B cell (primary cell): Measurements from ENCODE around the gene ARV1. TPM values are rescaled to one million over a fixed set of nuclear protein-coding genes. Genes with fewer than 3 reads are reported as not detected.
"Not testable (repeated sequence)": the region's sequence is repeated elsewhere in the genome, so short reads cannot be mapped to it uniquely, and the experiment has no call there.

Experiments used
- ATAC-seq: fragments of 200-7000 bp; cut with Tn5 transposase; one replicate; pipeline ENCODE4 v1.10.0; 2021; ENCODE audit warnings: low read depth, mild to moderate bottlenecking, moderate number of reproducible peaks, moderate library complexity
- CTCF ChIA-PET: fragments of 350-600 bp; sonication (Branson Sonifier 250); formaldehyde crosslinking; loops from one replicate; lab custom pipeline; 2021; ENCODE audit warnings: antibody characterized with exemption, inconsistent platforms; lab: Charles Lee
- POLR2A ChIA-PET: fragments of 350-600 bp; sonication (Branson Sonifier 250); formaldehyde crosslinking; loops from one replicate; lab custom pipeline; 2021; ENCODE audit warnings: antibody characterized with exemption; lab: Charles Lee
- DNase-seq: peaks from one replicate; pipeline ENCODE4 v3.0.0; 2013
- H2AFZ ChIP-seq: 2 replicates; pipeline ENCODE4 v1.6.1; 2012; ENCODE audit warnings: mild to moderate bottlenecking, low read depth, low read length; ENCODE audit not compliant: insufficient read depth, poor library complexity, severe bottlenecking
- H3K27ac ChIP-seq, 2 donors: 1 replicate in 1 of 2; 2 replicates in 1 of 2; pipeline ENCODE4 v1.5.1; 2012 to 2013; ENCODE audit warnings: low read length in 2 of 2, mild to moderate bottlenecking in 2 of 2, moderate library complexity in 1 of 2
- H3K27me3 ChIP-seq, 4 experiments: fragments of 200-600 bp in 1 of 4; sonication (generic) in 1 of 4; replicated peaks in 1 of 4; 1 replicate in 2 of 4; 2 replicates in 2 of 4; pipeline versions ENCODE4 v1.6.1 to v1.7.0; 2013 to 2016; ENCODE audit warnings: low read length in 3 of 4, mild to moderate bottlenecking in 2 of 4, mixed read lengths in 1 of 4, moderate library complexity in 1 of 4; ENCODE audit not compliant: insufficient read depth in 4 of 4, control insufficient read depth in 3 of 4; ENCODE audit errors: control extremely low read depth in 1 of 4
- H3K36me3 ChIP-seq, 2 experiments: replicated peaks in 1 of 2; 1 replicate in 1 of 2; 2 replicates in 1 of 2; pipeline versions ENCODE4 v1.6.1 to v1.7.1; 2013; ENCODE audit warnings: low read length in 1 of 2; ENCODE audit not compliant: insufficient read depth in 2 of 2, control insufficient read depth in 1 of 2; ENCODE audit errors: control extremely low read depth in 1 of 2, extremely low read depth in 1 of 2
- H3K4me1 ChIP-seq, 2 donors: fragments of 200-600 bp in 1 of 2; sonication (generic) in 1 of 2; 1 replicate in 1 of 2; 2 replicates in 1 of 2; pipeline versions ENCODE4 v1.5.1 to v1.6.1; 2013 to 2017; ENCODE audit warnings: low read length in 2 of 2; ENCODE audit not compliant: control insufficient read depth in 2 of 2, insufficient read depth in 2 of 2
- H3K4me2 ChIP-seq: replicated peaks from 2 replicates; pipeline ENCODE3; 2012; ENCODE audit warnings: mild to moderate bottlenecking, low read depth, low read length; ENCODE audit not compliant: poor library complexity, severe bottlenecking
- H3K4me3 ChIP-seq, 5 experiments: fragments of 200-600 bp in 1 of 5; sonication (generic) in 1 of 5; 1 replicate in 3 of 5; 2 replicates in 2 of 5; pipeline versions ENCODE4 v1.5.1 to v1.7.0; 2011 to 2016; ENCODE audit warnings: low read length in 4 of 5, mild to moderate bottlenecking in 4 of 5, low read depth in 2 of 5, control low read depth in 1 of 5, moderate library complexity in 1 of 5; ENCODE audit not compliant: insufficient read depth in 1 of 5; ENCODE audit errors: control extremely low read depth in 1 of 5, extremely low read depth in 1 of 5
- H3K79me2 ChIP-seq: fragments of 200-600 bp; sonication (generic); one replicate; pipeline ENCODE4 v1.6.0; 2016; ENCODE audit warnings: low read length; ENCODE audit not compliant: control insufficient read depth, insufficient read depth
- H3K9ac ChIP-seq: fragments of 200-600 bp; sonication (generic); 2 replicates; pipeline ENCODE4 v1.6.1; 2017; ENCODE audit warnings: mild to moderate bottlenecking, low read length, moderate library complexity
- H3K9me3 ChIP-seq, 3 donors: one replicate each; pipeline versions ENCODE4 v1.6.1 to v1.7.1; 2013; ENCODE audit warnings: low read length in 2 of 3; ENCODE audit not compliant: control insufficient read depth in 2 of 3, insufficient read depth in 1 of 3; ENCODE audit errors: control extremely low read depth in 1 of 3
- H4K20me1 ChIP-seq: 2 replicates; pipeline ENCODE4 v1.6.0; 2012; ENCODE audit warnings: mild to moderate bottlenecking, low read length; ENCODE audit not compliant: insufficient read depth, control insufficient read depth, poor library complexity, severe bottlenecking
- H3K27ac Mint-ChIP-seq: one replicate; pipeline ENCODE4 v1.8.0; 2021; ENCODE audit warnings: mixed read lengths
- H3K27me3 Mint-ChIP-seq: one replicate; pipeline ENCODE4 v1.8.0; 2021; ENCODE audit warnings: mixed read lengths
- H3K4me1 Mint-ChIP-seq: one replicate; pipeline ENCODE4 v1.8.0; 2021; ENCODE audit warnings: mixed read lengths
- H3K4me3 Mint-ChIP-seq: one replicate; pipeline ENCODE4 v1.8.0; 2021; ENCODE audit warnings: mixed read lengths
- H3K9me3 Mint-ChIP-seq: one replicate; pipeline ENCODE4 v1.8.0; 2022; ENCODE audit warnings: mixed read lengths; ENCODE audit not compliant: insufficient read depth
- EZH2 ChIP-seq: IDR thresholded peaks from 2 replicates; pipeline ENCODE4 v1.6.1; 2012; ENCODE audit warnings: borderline replicate concordance, low read depth, mild to moderate bottlenecking, moderate library complexity, low read length; ENCODE audit not compliant: insufficient read depth, poor library complexity, severe bottlenecking
- whole genome bisulfite sequencing: methylation state at CpG from one replicate; pipeline ENCODE4 v1.1.5; 2013; ENCODE audit warnings: missing lambda C conversion rate; ENCODE audit not compliant: insufficient coverage; 5-methylcytosine and 5-hydroxymethylcytosine counted together
- intact Hi-C: fragments of 100-400 bp; cut with micrococcal nuclease; formaldehyde crosslinking; loops from one replicate; pipeline ENCODE4 v1.10.0; 2022
- polyA plus RNA-seq: library from polyadenylated mRNA; depleted of rRNA; stranded (reverse); fragments of >200 nt; gene quantifications from 2 replicates; pipeline ENCODE4 v1.2.3, GENCODE V29; 2012
- total RNA-seq, 2 donors: library from RNA; stranded (reverse); fragments of 120-200 nt in 1 of 2; gene quantifications; 1 replicate in 1 of 2; 2 replicates in 1 of 2; pipeline versions ENCODE4 v1.2.3 to v1.2.4, GENCODE V29; 2013 to 2022
- TF ChIP-seq, protein P1 (sequence below): fragments of 200-600 bp; IDR thresholded peaks from one replicate; pipeline ENCODE4 v1.8.0; 2022; ENCODE audit warnings: antibody characterized with exemption, mild to moderate bottlenecking

Gene ARV1
- total and polyA plus RNA-seq, 2 donors (not counting 1 experiment from before 2014, with no cell fraction given), result 10.7 to 11.6 TPM

DNA sequence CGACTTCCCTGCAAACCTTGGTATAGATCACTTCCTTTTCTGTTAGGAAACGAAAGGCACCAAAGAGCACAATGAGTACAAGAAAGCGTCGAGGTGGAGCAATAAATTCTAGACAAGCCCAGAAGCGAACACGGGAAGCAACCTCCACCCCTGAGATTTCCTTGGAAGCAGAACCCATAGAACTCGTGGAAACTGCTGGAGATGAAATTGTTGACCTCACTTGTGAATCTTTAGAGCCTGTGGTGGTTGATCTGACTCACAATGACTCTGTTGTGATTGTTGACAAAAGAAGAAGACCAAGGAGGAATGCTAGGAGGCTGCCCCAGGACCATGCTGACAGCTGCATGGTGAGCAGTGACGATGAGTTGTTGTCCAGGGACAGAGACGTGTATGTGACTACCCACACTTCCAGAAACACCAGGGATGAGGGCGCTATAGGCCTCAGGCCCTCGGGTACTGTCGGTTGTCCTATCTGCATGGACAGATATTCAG, 42.7 kb downstream of the ARV1 start:
- DNase-seq (no peak), ATAC-seq (no peak)
- no peak overlapping the region for H3K4me3 ChIP-seq
- no peak overlapping the region for H2AFZ ChIP-seq
- ChIA-PET CTCF (no interaction called here), POLR2A (no interaction called here)
- TF ChIP-seq, protein P1, sequence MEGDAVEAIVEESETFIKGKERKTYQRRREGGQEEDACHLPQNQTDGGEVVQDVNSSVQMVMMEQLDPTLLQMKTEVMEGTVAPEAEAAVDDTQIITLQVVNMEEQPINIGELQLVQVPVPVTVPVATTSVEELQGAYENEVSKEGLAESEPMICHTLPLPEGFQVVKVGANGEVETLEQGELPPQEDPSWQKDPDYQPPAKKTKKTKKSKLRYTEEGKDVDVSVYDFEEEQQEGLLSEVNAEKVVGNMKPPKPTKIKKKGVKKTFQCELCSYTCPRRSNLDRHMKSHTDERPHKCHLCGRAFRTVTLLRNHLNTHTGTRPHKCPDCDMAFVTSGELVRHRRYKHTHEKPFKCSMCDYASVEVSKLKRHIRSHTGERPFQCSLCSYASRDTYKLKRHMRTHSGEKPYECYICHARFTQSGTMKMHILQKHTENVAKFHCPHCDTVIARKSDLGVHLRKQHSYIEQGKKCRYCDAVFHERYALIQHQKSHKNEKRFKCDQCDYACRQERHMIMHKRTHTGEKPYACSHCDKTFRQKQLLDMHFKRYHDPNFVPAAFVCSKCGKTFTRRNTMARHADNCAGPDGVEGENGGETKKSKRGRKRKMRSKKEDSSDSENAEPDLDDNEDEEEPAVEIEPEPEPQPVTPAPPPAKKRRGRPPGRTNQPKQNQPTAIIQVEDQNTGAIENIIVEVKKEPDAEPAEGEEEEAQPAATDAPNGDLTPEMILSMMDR, result no peak
- no peak for TF ChIP-seq EZH2
- H3K9ac ChIP-seq, result no peak overlapping the region
- peaks cover 2% of the 10 kb centered on the region for H3K4me1 Mint-ChIP-seq
- no peaks in the 10 kb centered on the region for H3K27me3 Mint-ChIP-seq
- WGBS, result 95% methylated on average over 12 of the region's 12 CpGs
- H3K4me1 ChIP-seq, result no peaks in the 10 kb centered on the region
- H3K36me3 ChIP-seq, result no peaks in the 10 kb centered on the region
- no peaks in the 10 kb centered on the region for H4K20me1 ChIP-seq
- H3K79me2 ChIP-seq, result no peaks in the 10 kb centered on the region
- H3K27ac Mint-ChIP-seq, result no peak overlapping the region
- H3K27ac ChIP-seq, result no peak overlapping the region
- H3K9me3 ChIP-seq, result no peaks in the 10 kb centered on the region
- no peaks in the 10 kb centered on the region for H3K27me3 ChIP-seq
- no peaks in the 10 kb centered on the region for H3K9me3 Mint-ChIP-seq
- H3K4me2 ChIP-seq, result no peak overlapping the region
- no peak overlapping the region for H3K4me3 Mint-ChIP-seq
- intact Hi-C loops, result no loop called here

DNA sequence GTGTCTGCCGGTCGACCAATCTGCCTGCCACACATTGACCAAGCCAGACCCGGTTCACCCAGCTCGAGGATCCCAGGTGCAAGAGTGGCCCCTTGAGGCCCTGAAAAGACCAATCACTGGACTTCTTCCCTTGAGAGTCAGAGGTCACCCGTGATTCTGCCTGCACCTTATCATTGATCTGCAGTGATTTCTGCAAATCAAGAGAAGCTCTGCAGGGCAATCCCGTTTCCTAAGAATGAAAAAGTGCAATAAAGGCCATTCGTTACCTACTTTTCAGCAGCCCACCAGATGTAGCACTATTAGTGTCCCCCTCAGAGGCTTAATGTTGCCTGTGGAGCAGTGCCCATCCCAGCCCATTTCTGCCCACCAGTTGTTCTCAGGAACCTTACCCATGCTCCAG, 43.6 kb downstream of the ARV1 start:
- intact Hi-C loops, H3K27ac Mint-ChIP-seq, H3K4me3 ChIP-seq, H3K27me3 ChIP-seq, H3K4me1 ChIP-seq, ATAC-seq, DNase-seq, H3K4me1 Mint-ChIP-seq, H2AFZ ChIP-seq, H3K27me3 Mint-ChIP-seq, H3K9me3 ChIP-seq, H3K27ac ChIP-seq, H3K79me2 ChIP-seq, H3K9me3 Mint-ChIP-seq, H3K4me3 Mint-ChIP-seq, POLR2A ChIA-PET, H3K36me3 ChIP-seq, H3K4me2 ChIP-seq, H3K9ac ChIP-seq, H4K20me1 ChIP-seq, CTCF ChIA-PET: not testable (repeated sequence)
- 100% methylated on average over 7 of the region's 7 CpGs for WGBS
